Ectodermal cell (in vitro differentiated cells): ENCODE results near the gene WFS1.

ENCODE experiments used
- H3K27ac ChIP-seq: 2 replicates; pipeline ENCODE4 v1.7.0; 2013; ENCODE audit warnings: mild to moderate bottlenecking, low read depth, low read length; ENCODE audit not compliant: insufficient read depth, poor library complexity, severe bottlenecking
- H3K27me3 ChIP-seq: 2 replicates; pipeline ENCODE4 v1.7.0; 2013; ENCODE audit warnings: mild to moderate bottlenecking, low read length; ENCODE audit not compliant: insufficient read depth, control insufficient read depth, poor library complexity, severe bottlenecking
- H3K36me3 ChIP-seq: one replicate; pipeline ENCODE4 v1.7.0; 2013; ENCODE audit warnings: low read length; ENCODE audit not compliant: control insufficient read depth, insufficient read depth
- H3K4me1 ChIP-seq: one replicate; pipeline ENCODE4 v1.7.0; 2013; ENCODE audit warnings: low read length; ENCODE audit not compliant: control insufficient read depth, insufficient read depth
- H3K4me3 ChIP-seq: 2 replicates; pipeline ENCODE4 v1.7.0; 2013; ENCODE audit warnings: low read depth, low read length, control low read depth; ENCODE audit not compliant: insufficient read depth
- H3K9me3 ChIP-seq: 2 replicates; pipeline ENCODE4 v1.7.0; 2013; ENCODE audit warnings: mild to moderate bottlenecking, low read length, moderate library complexity; ENCODE audit not compliant: control insufficient read depth
- WGBS, 2 experiments: methylation state at CpG; one replicate each; pipeline ENCODE4 v1.1.7; 2013; ENCODE audit warnings: missing lambda C conversion rate in 2 of 2; 5-methylcytosine and 5-hydroxymethylcytosine counted together

Gene WFS1

DNA sequence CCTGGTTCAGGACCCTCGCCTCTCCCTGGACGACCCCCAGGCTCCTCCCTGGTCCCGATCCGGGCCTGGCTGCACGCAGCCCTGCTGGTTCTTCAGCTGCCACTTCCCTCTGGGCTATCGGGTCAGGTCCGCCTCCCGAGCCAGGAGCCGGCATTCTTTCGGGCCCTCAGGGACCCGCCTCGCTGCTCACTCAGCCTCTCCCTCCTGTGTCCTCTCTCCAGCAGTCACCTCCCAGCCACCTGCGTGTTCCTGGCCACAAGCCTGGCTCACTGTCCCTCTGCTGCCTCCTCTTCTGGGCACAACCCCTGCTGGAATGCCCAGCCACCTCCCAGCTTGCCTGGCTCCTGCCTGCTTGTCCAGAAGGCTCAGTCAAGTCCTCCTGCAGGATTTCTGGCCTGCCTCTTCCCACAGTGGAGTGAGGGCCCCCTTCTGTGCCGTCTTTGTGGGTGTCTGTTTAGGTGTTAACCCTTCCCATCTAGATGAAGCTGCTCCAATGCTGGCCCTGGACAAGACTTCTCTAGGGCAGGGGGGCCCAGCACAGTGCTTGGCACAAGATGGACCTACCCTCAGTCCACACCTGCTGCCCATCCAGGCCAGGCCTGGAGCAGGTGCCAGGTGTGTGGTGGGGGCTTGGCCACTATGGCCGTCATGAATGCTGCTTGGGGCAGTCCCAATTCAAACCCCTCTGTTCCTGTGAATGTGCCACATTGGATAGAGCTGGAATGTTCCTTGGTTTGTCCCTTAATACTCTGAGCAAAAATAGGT lies 2.2 kb downstream of the WFS1 start:
- Histone ChIP-seq H3K4me3 (no peak overlapping the region), H3K9me3 (no peaks in the 10 kb centered on the region), H3K4me1 (peaks cover 16% of the 10 kb centered on the region), H3K27ac (no peak overlapping the region), H3K36me3 (no peaks in the 10 kb centered on the region), H3K27me3 (peaks cover 8% of the 10 kb centered on the region)
- 84 to 90% methylated on average over 15 of the region's 15 CpGs for WGBS, 2 experiments

DNA sequence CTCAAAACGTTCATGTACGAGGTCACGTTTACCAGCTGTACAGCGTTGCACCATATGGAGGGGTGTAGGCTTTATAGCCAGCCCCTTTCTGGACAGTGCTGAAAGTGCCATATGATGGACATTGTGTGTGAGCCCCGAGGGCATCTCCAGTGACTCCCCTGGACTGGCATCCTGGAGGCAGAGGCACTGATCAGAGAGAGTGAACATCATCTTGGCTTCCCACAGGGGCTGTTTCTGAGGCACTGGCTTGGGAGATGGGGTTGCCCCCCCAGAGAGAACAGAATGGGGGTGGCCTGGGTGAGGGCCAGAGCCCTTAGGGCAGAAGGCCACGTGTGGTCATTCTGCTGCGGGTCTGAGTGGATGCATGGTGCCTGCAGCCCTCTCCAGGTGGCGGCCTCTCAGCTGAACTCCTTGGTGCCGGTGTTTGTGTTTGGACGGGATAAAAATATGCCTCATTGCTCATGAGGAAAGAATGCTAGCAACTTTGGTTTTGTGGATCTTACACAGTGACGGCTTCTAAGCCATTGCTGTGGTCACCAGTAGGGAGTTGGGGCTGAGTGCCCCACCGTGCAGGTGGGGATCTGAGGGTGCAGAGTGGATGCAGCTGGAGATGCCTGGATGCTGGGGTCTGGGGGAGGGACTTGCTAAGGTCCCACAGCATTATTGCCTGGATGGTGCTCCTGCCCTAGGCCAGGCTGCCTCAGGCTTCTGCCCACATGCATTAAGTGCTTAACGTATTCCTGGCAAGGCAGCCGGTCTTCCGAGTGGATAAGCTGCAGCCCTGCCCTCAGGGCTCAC lies 3.4 kb downstream of the WFS1 start:
- Histone ChIP-seq H3K27me3 (peaks cover 5% of the 10 kb centered on the region), H3K27ac (no peak overlapping the region), H3K4me1 (peaks cover 16% of the 10 kb centered on the region), H3K4me3 (no peak overlapping the region), H3K9me3 (no peaks in the 10 kb centered on the region), H3K36me3 (no peaks in the 10 kb centered on the region)
- WGBS, 2 experiments: 86 to 89% methylated on average over 15 of the region's 15 CpGs

DNA sequence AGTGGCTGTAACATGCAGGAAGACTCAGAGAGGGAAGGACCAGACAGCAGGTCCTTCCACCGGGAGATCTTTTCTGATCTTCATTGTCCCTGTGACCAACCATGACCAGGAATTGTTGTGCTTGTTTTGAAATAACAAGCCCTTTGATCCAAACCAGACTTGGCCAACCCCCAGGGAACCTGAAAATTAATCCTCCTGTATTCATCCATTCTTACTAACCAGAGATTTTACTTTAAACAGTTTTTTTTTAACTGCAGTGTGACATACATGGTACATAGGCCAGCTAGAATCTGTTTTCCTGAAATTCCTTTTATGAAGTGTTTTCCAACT lies 4.0 kb downstream of the WFS1 start:
- Histone ChIP-seq H3K4me1 (peaks cover 16% of the 10 kb centered on the region), H3K27me3 (peaks cover 3% of the 10 kb centered on the region), H3K36me3 (no peaks in the 10 kb centered on the region), H3K4me3 (no peak overlapping the region), H3K27ac (no peak overlapping the region), H3K9me3 (no peaks in the 10 kb centered on the region)
- WGBS, 2 experiments: 52 to 64% methylated on average over 1 of the region's 1 CpG

DNA sequence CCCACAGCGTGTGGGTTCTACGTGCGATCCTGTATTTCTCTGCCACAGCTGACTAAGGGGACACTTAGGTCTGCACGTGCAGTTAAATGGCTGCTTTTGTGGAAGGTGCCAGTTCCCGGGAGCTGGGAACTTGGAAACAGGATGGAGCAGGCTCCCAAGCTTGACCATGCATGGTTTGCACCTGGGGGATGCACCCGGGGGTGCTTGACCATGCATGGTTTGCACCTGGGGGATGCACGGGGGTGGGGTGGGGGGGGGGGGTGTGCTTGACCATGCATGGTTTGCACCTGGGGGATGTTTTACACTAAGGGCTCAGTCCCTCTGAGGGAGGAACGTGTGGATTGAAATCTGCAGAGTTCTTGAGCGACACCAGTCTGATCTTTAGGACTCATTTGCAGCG lies 5.7 kb downstream of the WFS1 start:
- no peaks in the 10 kb centered on the region for H3K9me3 ChIP-seq
- H3K27ac ChIP-seq: no peak overlapping the region
- peaks cover 3% of the 10 kb centered on the region for H3K27me3 ChIP-seq
- 93% methylated on average over 10 of the region's 10 CpGs for WGBS, 2 experiments
- no peaks in the 10 kb centered on the region for H3K36me3 ChIP-seq
- H3K4me1 ChIP-seq: peaks cover 16% of the 10 kb centered on the region
- no peak overlapping the region for H3K4me3 ChIP-seq

DNA sequence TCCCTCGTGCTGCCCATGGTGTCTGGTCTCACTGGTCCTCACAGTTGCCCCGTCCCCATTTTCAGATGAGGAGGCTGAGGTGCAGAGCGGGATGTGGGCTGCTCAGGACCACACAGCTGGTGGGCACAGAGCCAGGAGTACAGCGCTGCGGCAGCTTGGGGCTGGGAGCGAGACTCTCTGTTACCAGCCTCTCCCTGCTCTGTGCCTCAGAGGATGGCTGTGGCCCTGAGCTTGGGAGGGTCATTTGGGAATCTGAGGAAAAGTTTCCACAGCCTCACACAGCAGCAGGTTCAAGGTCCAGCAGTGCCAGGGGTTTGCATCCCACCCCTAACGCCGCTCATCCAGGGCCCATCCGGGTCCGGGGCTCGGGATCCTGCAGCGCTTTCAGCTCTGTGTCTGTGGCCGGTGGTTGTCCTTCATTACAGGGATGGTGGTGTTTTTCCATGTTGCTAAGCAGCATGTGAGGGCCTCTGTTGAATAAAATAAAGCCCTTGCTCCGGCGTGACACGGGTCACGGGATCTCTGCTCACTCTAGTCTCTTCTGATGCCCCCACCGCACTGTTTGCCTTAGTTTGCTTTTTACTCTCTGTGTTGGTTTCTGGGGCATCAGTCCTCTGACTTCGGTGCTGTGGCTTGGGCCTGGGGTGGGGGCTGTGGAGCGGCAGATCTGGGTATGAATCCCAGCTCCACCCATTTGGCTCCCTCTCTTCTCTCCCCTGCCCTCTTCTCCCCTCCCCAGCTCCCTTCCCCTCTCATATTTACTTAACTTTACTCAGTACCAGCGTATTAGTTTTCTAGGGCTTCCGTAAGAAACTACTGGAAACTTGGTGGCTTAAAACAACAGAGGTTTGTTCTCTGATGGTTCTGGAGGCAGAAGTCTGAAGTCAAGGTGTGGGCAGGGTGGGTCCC lies 6.5 kb downstream of the WFS1 start:
- Histone ChIP-seq H3K27ac (peak overlapping the region; percentile 53), H3K9me3 (no peaks in the 10 kb centered on the region), H3K27me3 (no peaks in the 10 kb centered on the region), H3K4me1 (peaks cover 21% of the 10 kb centered on the region), H3K4me3 (no peak overlapping the region), H3K36me3 (no peaks in the 10 kb centered on the region)
- 93 to 95% methylated on average over 22 of the region's 22 CpGs for WGBS, 2 experiments

DNA sequence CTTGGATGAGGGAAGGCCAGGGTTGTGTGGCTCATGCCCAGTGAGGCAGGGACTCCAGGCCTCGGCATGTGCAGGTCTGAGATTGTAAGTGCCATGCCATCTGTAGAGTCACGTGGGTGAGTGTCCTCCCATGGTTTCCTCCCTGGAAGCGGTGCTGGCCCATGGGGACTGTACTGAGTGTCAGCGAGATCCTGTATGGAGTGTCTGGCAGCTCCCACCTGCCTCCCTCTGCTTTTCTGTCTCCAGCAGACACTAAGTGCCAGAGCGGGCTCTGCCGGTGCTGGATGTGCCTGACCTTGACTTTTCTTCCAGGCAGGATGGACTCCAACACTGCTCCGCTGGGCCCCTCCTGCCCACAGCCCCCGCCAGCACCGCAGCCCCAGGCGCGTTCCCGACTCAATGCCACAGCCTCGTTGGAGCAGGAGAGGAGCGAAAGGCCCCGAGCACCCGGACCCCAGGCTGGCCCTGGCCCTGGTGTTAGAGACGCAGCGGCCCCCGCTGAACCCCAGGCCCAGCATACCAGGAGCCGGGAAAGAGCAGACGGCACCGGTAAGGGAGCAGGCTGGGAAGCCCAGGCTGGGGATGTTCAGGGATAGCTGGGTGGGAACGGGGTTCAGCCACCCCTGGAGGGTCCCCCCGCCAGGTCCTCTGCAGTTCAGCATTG lies 7.6 kb downstream of the WFS1 start:
- Histone ChIP-seq H3K27me3 (no peaks in the 10 kb centered on the region), H3K4me3 (no peak overlapping the region), H3K36me3 (no peaks in the 10 kb centered on the region), H3K4me1 (peaks cover 21% of the 10 kb centered on the region), H3K27ac (no peak overlapping the region), H3K9me3 (no peaks in the 10 kb centered on the region)
- 92 to 93% methylated on average over 24 of the region's 24 CpGs for WGBS, 2 experiments

DNA sequence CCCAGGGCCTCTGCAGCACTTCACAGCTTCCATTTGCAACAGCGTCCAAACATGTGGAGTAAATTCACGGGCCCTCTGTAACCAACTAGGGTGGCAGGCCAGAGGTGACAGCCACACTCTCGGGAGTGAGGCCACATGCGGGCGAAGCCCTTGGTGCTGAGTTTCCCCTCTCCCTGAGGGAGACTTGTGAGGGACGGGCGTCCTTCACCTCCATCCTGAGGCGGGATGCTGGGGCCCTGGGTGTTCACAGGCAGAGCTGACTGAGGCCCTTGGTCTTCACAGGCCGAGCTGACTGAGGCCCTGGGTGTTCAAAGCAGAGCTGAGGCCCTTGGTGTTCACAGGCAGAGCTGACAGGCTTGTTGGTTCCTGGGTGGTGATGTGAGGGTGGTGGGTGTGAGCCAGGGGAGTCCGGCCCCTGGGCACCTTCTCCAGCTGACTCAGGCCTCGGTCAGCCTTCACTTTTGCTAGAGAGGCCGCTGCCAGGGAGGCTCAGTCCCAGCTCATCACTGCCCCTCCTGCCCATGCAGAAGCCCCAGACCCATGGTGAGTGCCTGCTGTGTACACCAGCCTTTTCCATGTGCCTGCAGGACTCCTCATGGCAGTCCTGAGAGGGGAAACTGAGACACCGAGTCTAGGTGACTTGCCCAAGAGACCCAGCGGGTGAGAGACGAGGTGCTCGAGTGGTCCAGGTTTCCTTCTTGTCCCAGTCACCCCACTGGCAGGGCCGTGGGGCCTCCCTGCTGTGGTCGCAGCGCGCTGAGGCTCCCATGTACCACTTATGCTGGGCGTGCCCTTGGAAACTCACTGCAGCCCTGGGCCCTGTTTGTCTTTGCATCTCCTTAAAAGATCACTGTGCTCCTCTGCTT lies 8.5 kb downstream of the WFS1 start:
- Histone ChIP-seq H3K4me3 (no peak overlapping the region), H3K27ac (no peak overlapping the region), H3K9me3 (no peaks in the 10 kb centered on the region), H3K4me1 (peaks cover 17% of the 10 kb centered on the region), H3K36me3 (no peaks in the 10 kb centered on the region), H3K27me3 (no peaks in the 10 kb centered on the region)
- WGBS, 2 experiments: 93 to 94% methylated on average over 21 of the region's 21 CpGs

DNA sequence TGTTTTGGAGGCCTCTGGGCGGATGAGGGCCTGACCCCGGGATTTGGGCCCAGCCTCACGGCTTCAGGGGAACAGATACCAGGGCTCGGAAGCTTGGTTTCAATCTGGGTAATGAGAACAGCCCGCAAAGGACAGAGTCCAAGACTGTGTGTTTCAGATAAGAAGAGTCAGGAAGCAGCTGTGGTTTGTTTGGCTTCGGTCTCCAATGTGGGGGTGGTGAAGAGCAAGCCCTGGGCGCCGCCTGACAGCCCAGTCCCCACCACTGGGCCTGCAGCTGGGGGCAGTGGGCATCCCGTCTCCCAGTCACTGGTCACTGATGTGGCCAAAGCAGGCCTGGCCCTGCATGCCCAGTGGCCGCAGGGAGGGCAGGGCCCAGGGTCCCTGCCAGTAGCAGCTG lies 9.1 kb downstream of the WFS1 start:
- Histone ChIP-seq H3K36me3 (no peaks in the 10 kb centered on the region), H3K27ac (no peak overlapping the region)
- 93 to 95% methylated on average over 10 of the region's 10 CpGs for WGBS, 2 experiments

DNA sequence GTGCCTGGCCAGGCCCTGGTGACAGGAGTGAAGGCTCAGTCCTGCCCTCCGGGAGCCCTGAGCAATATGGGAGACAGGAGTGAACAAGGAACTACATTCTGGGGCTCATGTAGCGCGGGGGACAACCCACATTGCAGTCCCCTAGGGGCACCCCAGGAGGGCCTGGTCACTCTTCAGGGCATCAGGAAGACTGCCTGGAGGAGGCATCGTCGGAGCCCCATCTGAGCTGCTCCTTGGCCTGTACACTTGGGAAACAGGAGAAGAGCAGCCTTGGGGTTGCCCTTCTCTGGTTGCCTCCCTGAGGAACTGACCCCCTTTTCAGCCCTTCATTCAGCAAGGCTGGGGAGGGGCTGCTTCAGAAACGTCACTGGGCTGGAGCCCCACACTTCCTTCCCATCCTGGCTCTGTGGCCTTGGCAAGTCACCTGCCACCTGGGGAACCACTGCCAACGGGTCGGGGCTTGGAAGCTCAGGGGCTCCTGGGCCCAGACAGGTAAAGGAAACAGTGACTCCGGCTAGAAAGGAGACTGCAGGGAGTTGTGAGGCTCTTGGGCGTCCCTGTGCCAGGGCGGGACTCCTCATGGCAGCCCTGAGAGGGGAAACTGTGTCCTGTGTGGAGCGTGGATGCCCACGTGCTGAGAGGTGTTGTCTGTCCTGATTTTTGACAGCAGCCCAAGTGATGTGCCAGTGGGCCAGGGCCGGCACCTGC lies 10.1 kb downstream of the WFS1 start:
- 92 to 94% methylated on average over 14 of the region's 14 CpGs for WGBS, 2 experiments
- Histone ChIP-seq H3K4me1 (peaks cover 15% of the 10 kb centered on the region), H3K36me3 (no peaks in the 10 kb centered on the region), H3K27me3 (no peaks in the 10 kb centered on the region), H3K9me3 (no peaks in the 10 kb centered on the region), H3K4me3 (no peak overlapping the region), H3K27ac (no peak overlapping the region)

More for the DNA sequence above, 9.1 kb downstream of the WFS1 start:
- Histone ChIP-seq H3K4me3 (no peak overlapping the region), H3K9me3 (no peaks in the 10 kb centered on the region), H3K4me1 (peaks cover 15% of the 10 kb centered on the region), H3K27me3 (no peaks in the 10 kb centered on the region)
